Panc1 (cell line): ENCODE measurements around the gene ADAMTS2. TPM values are rescaled to one million over a fixed set of nuclear protein-coding genes. Genes with fewer than 3 reads are reported as not detected.

Experiments
- ATAC-seq: fragments of 200-7000 bp; cut with Tn5 transposase; 2 replicates; pipeline ENCODE4 v1.9.1; 2020; ENCODE audit warnings: mild to moderate bottlenecking, moderate library complexity
- BruUV-seq: library from RNA; stranded (reverse); fragments of 400-500 nt; replicated peaks from 2 replicates; lab custom pipeline; 2021; lab: Mats Ljungman, UMichigan
- CTCF ChIA-PET: fragments of 300-600 bp; sonication (Branson Sonifier 250); formaldehyde crosslinking; loops from one replicate; lab custom pipeline; 2022; ENCODE audit warnings: antibody characterized with exemption; lab: Charles Lee
- POLR2A ChIA-PET: fragments of 300-600 bp; sonication (Branson Sonifier 250); formaldehyde crosslinking; loops from one replicate; lab custom pipeline; 2022; ENCODE audit warnings: antibody characterized with exemption; lab: Charles Lee
- DNase-seq: peaks from one replicate; pipeline ENCODE4 v3.0.0-alpha.2; 2010; ENCODE audit warnings: low read depth, low spot score
- H3K27ac ChIP-seq: 2 replicates; pipeline ENCODE4 v1.5.1; 2011; ENCODE audit warnings: mild to moderate bottlenecking, low read length, inconsistent platforms
- H3K27me3 ChIP-seq: fragments of 200-500 bp; sonication (Bioruptor generic); 2 replicates; pipeline ENCODE4 v1.6.0; 2014; ENCODE audit warnings: low read length, inconsistent platforms; ENCODE audit not compliant: control insufficient read depth, insufficient read depth
- H3K36me3 ChIP-seq: fragments of 200-500 bp; sonication (Bioruptor generic); 2 replicates; pipeline ENCODE4 v1.5.1; 2014; ENCODE audit warnings: inconsistent platforms, mild to moderate bottlenecking, low read length, moderate library complexity; ENCODE audit not compliant: control insufficient read depth, insufficient read depth
- H3K4me1 ChIP-seq: 2 replicates; pipeline ENCODE4 v1.5.1; 2011; ENCODE audit warnings: inconsistent platforms, mild to moderate bottlenecking, low read length, moderate library complexity; ENCODE audit not compliant: control insufficient read depth, insufficient read depth
- H3K4me3 ChIP-seq, 2 experiments: 2 replicates each; pipeline ENCODE4 v1.5.1; 2011 to 2012; ENCODE audit warnings: low read depth in 2 of 2, low read length in 2 of 2, mild to moderate bottlenecking in 2 of 2, inconsistent platforms in 1 of 2, moderate library complexity in 1 of 2
- H3K9me3 ChIP-seq: fragments of 200-500 bp; sonication (Bioruptor generic); 2 replicates; pipeline ENCODE4 v1.5.1; 2014; ENCODE audit warnings: low read depth, mild to moderate bottlenecking, inconsistent platforms, low read length, moderate library complexity; ENCODE audit not compliant: control insufficient read depth, insufficient read depth
- CTCF ChIP-seq: fragments of 450-650 bp; IDR thresholded peaks from 2 replicates; pipeline ENCODE4 v1.5.1; 2017; ENCODE audit warnings: mild to moderate bottlenecking
- POLR2AphosphoS5 ChIP-seq: IDR thresholded peaks from 2 replicates; pipeline ENCODE4 v1.6.1; 2012; ENCODE audit warnings: mild to moderate bottlenecking, low read depth, low read length, moderate library complexity
- REST ChIP-seq, 2 experiments: IDR thresholded peaks; 2 replicates each; pipeline ENCODE4 v1.6.1; 2011 to 2012; ENCODE audit warnings: low read depth in 2 of 2, control low read depth in 1 of 2, low read length in 1 of 2, mild to moderate bottlenecking in 1 of 2, moderate library complexity in 1 of 2; ENCODE audit not compliant: insufficient read depth in 1 of 2
- SIN3A ChIP-seq: IDR thresholded peaks from 2 replicates; pipeline ENCODE4 v1.6.1; 2012; ENCODE audit warnings: low read depth, mild to moderate bottlenecking, low read length, moderate library complexity, borderline replicate concordance; ENCODE audit not compliant: insufficient read depth
- TCF7L2 ChIP-seq: IDR thresholded peaks from 2 replicates; pipeline ENCODE4 v1.6.1; 2011; ENCODE audit warnings: mild to moderate bottlenecking, low read depth, low read length, inconsistent platforms
- in situ Hi-C: cut with HindIII; loops from 2 replicates; pipeline ENCODE4 v1.10.0; 2016; ENCODE audit warnings: low sequenced_read_pairs, low pct_unique_long_range_greater_than_20kb
- intact Hi-C: fragments of 100-400 bp; cut with micrococcal nuclease; formaldehyde crosslinking; loops from one replicate; pipeline ENCODE4 v1.10.0; 2022; ENCODE audit not compliant: unreplicated experiment
- total RNA-seq: library from RNA; stranded (reverse); gene quantifications from one replicate; pipeline ENCODE4 v1.2.1, GENCODE V29; 2021; ENCODE audit not compliant: unreplicated experiment

Gene ADAMTS2
- total RNA-seq, 1 experiment from 2014 or later: 0.13 TPM

GRCh38 chr5:179382486-179382885 lies 37.2 kb upstream of the ADAMTS2 start:
- Histone ChIP-seq H3K27ac (no peak overlapping the region), H3K4me1 (no peaks in the 10 kb centered on the region), H3K4me3 (no peak overlapping the region), H3K9me3 (no peaks in the 10 kb centered on the region), H3K36me3 (no peaks in the 10 kb centered on the region), H3K27me3 (no peaks in the 10 kb centered on the region)
- ChIA-PET CTCF (no interaction called here), POLR2A (no interaction called here)
- ATAC-seq (no peak), DNase-seq (no peak)
- in situ Hi-C loops (no loop called here), intact Hi-C loops (no loop called here)
- no TSS peak for BruUV-seq
- TF ChIP-seq CTCF: no peak
- no peak for TF ChIP-seq SIN3A
- TF ChIP-seq POLR2AphosphoS5: no peak
- TF ChIP-seq TCF7L2: no peak
- TF ChIP-seq REST (IDR thresholded peaks at IDR 0.05; ENCODE audit: insufficient read depth in 1 of 2, low read depth in 2 of 2, low read length in 1 of 2): no peak

- DNase-seq: no peak
- H3K27me3 ChIP-seq: no peaks in the 10 kb centered on the region
- CTCF ChIA-PET: no interaction called here
- H3K9me3 ChIP-seq: no peaks in the 10 kb centered on the region
- no peak for ATAC-seq
- TF ChIP-seq CTCF (no peak), REST (IDR thresholded peaks at IDR 0.05; ENCODE audit: insufficient read depth in 1 of 2, low read depth in 2 of 2, low read length in 1 of 2) (no peak), TCF7L2 (no peak), POLR2AphosphoS5 (no peak), SIN3A (no peak)
- intact Hi-C loops (no loop called here), in situ Hi-C loops (no loop called here)
- H3K36me3 ChIP-seq: no peaks in the 10 kb centered on the region
- POLR2A ChIA-PET: no interaction called here
- H3K27ac ChIP-seq: no peak overlapping the region
- no peak overlapping the region for H3K4me3 ChIP-seq
- H3K4me1 ChIP-seq: no peaks in the 10 kb centered on the region
- no TSS peak for BruUV-seq
These were observed 36.4 kb upstream of the ADAMTS2 start for GRCh38 chr5:179381691-179382090.
